SJCRH30 (cell line): ENCODE measurements around the gene KIF25. TPM values are rescaled to one million over a fixed set of nuclear protein-coding genes. Genes with fewer than 3 reads are reported as not detected.

ENCODE experiments used
- DNase-seq, 2 experiments: peaks; one replicate each; pipeline ENCODE4 v3.0.0-alpha.2; 2015 to 2020
- H3K27ac ChIP-seq: fragments of 250-450 bp; sonication (Bioruptor Pico); 2 replicates; pipeline ENCODE4 v1.5.1; 2020; ENCODE audit warnings: mild to moderate bottlenecking, moderate library complexity
- H3K27me3 ChIP-seq: fragments of 250-450 bp; sonication (Bioruptor Pico); 2 replicates; pipeline ENCODE4 v1.5.1; 2020; ENCODE audit warnings: mild to moderate bottlenecking, moderate library complexity
- H3K36me3 ChIP-seq: fragments of 250-450 bp; sonication (Bioruptor Pico); 2 replicates; pipeline ENCODE4 v1.5.1; 2020; ENCODE audit warnings: mild to moderate bottlenecking, moderate library complexity
- H3K4me1 ChIP-seq: fragments of 250-450 bp; sonication (Bioruptor Pico); 2 replicates; pipeline ENCODE4 v1.5.1; 2020; ENCODE audit warnings: mild to moderate bottlenecking, moderate library complexity
- H3K4me3 ChIP-seq: fragments of 250-450 bp; sonication (Bioruptor Pico); 2 replicates; pipeline ENCODE4 v1.5.1; 2020; ENCODE audit warnings: mild to moderate bottlenecking, moderate library complexity
- H3K9me3 ChIP-seq: fragments of 250-450 bp; sonication (Bioruptor Pico); replicated peaks from 2 replicates; pipeline ENCODE4 v1.5.1; 2020; ENCODE audit warnings: mild to moderate bottlenecking, moderate library complexity
- total RNA-seq: library from RNA; depleted of rRNA; stranded (reverse); fragments of >200 nt; shearing (Covaris generic); gene quantifications from 2 replicates; pipeline ENCODE4 v1.2.3, GENCODE V29; 2014; rRNA removed

KIF25 gene
- total RNA-seq, 1 experiment from 2014 or later = 0.51 TPM

DNA sequence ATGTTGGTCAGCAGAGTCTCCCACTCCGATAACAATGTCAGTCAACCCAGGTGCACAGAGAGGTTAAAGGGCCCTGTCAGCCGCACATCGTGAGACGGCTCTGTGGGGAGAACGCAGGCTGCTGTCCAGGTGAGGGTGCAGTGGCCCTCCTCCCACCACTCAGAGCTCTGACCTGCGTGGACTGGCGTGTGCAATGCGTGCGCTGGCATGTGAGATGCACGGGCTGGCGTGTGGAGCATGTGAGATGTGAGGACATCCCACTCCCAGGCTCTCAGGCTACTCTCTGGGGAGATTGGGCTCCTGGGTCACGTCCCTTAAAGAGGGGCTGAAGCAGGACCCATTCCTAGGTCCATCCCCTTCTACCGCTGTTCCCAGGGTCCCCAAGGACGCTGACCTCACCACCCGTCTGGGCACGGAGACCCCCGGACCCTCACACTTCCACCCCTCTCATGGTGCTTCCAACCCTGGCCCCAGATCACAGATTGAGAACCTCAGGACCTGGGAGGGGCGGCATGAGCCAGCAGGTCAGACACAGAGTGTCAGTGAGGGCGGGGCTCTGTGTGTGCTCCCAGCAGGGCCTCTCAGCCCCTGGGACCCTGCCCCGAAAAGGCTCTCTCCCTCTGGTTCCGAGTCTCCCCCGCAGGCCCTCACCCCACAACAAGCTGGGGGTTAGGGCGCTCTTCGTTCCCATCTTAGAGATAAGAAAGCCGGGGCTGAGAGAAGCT is 90.1 kb downstream of the KIF25 start:
- Histone ChIP-seq H3K4me1 (peaks cover 6% of the 10 kb centered on the region; the same call in 1 of the 2 replicates), H3K27me3 (peaks cover 19% of the 10 kb centered on the region), H3K27ac (no peak overlapping the region), H3K4me3 (no peak overlapping the region), H3K9me3 (no peaks in the 10 kb centered on the region), H3K36me3 (no peaks in the 10 kb centered on the region)
- DNase-seq = no peak

DNA sequence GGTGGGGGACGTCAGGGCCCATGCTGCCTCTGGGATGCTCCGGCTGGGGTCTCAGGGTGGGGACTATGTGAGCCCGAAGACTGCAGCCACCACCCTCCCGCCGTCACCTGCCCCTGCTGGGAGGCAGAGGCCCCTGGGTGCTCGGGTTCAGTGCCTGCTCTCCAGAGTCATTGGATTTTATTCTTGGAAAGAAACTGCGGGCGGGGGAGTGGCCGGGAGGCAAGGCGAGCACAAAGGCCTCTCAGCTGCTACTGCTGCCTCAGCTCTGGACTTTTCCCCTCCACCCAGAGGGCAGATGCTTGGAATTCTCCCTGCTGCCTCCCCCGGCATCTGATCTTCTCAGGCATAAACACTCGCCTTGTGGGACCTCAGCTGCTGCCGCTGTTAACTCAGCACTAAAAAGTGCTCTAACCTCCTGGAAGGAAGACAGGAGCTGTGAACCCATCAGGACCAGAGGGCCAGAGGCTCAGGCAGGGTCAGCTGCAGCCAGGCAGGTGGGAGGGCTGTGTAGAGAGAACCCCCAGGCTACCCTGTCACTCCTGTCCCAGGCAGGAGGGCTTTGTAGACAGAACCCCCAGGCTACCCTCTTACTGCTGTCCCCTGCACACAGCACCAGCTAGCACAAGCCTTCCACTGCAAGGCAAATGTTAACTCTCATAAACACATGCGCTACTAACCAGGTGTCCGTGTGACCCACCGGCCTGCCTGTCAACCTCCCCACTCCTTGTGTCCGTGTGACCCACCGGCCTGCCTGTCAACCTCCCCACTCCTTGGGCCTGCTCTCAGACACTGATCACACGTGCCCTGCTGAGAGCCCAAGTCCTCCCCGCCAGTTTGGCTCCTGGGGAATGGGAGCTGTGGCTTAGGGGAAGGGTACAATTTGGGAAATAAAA is 90.9 kb downstream of the KIF25 start:
- Histone ChIP-seq H3K4me3 (no peak overlapping the region), H3K27me3 (peaks cover 16% of the 10 kb centered on the region), H3K9me3 (no peaks in the 10 kb centered on the region), H3K27ac (no peak overlapping the region), H3K4me1 (peaks cover 6% of the 10 kb centered on the region; the same call in 1 of the 2 replicates), H3K36me3 (no peaks in the 10 kb centered on the region)
- DNase-seq = peak; percentile 74 to 75

DNA sequence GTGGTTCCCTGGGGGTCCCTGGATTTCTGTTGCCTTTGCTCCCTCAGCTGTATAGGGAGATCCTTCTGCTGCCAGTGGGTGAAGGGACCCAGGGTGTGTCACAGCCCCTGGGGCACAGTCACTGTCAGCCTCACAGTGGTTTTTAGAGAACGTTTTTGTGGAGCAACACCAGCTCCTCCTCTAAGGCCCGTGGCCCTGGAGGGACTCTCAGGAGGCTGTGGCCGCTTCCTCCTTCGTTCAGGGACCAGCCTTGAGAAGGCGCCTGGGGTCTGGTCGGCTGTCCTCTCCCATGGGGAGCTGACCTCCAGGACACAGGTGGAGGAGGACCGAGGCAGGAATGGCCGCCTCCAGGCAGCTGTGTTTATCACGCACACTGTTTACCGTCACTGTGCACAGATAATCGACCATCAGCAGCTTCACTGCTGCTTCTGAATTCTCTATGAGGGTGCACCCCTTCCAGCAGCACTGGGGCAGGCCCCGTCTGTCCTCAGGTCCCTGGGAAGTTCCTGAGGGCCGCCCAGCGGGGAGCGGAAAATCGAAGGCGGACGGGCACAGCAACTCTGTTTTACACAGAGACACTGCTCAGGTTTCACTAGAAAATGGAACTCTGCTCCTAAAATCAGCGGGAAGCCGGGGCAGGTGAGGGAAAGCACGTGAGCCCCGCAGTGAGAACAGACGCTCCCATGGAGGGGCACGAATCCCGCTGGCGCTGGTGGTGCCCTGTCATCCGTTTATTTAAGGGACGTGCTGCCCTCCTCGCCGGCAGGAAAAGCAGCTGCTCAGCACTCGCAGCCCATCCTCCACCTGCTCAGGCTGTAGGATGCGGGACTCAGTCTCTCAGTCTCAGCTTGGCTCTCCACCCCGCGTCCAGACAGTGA is 92.0 kb downstream of the KIF25 start:
- no peaks in the 10 kb centered on the region for H3K36me3 ChIP-seq
- H3K4me3 ChIP-seq = no peak overlapping the region
- H3K27me3 ChIP-seq = peaks cover 8% of the 10 kb centered on the region; the same call in 1 of the 2 replicates
- peak in 1 of 2 experiments; percentile 15 for DNase-seq
- no peak overlapping the region for H3K27ac ChIP-seq
- H3K9me3 ChIP-seq = no peaks in the 10 kb centered on the region
- H3K4me1 ChIP-seq = peaks cover 6% of the 10 kb centered on the region; the same call in 1 of the 2 replicates

DNA sequence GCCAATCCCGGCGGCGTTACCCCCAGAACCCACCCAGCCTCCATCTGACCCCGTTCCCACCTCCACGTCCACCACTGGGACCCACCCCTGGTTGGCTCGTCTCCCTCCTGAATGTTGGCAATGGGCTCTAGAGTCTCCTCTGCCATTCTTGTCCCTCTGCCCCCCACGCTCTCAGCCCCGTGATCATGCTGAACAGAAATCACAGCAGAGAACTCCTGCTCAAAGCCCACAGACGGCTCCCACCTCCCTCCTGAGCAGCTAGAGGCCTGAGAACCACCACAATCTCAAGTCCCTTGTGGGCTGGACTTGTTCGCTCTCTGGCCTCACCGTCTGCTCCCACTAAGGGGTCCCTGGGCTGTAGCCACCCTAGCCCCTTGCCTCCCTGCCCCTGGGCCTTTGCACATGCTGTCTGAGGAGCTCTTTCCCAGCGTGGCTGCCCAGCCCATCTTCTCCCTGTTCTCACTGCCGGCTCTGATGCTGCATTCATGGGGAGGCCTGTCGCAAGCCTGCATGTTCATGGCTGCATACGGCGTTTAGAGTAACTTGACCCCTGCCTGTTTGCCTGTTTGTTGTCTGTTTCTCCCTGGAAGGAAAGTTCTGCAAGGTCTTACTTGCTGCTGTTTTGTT is 92.7 kb downstream of the KIF25 start:
- H3K27ac ChIP-seq = no peak overlapping the region
- H3K4me1 ChIP-seq = peaks cover 6% of the 10 kb centered on the region; the same call in 1 of the 2 replicates
- 0 out of 2 replicates have a peak, but pooled peaks cover 8% of the 10 kb centered on the region for H3K27me3 ChIP-seq
- no peak overlapping the region for H3K4me3 ChIP-seq
- H3K9me3 ChIP-seq = no peaks in the 10 kb centered on the region
- no peaks in the 10 kb centered on the region for H3K36me3 ChIP-seq
- DNase-seq = no peak

DNA sequence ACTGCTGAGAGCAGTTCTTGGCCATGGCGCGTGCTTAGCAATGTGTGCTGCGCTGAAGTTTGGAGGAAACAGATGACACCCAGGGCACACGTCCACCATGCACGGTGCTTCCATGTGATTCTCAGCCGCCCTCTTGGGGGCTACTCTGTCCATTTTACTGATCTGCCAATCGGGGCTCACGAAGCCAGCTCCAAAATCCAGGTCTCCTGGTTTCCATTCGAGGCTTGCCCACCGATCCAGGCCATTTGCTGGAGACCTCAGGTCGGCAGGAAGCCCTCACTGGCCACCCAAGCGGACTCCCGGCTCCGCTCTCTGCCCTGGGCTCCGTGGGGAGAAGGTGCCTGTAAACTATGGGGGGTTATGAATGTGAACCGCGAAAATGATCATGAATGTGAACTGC is 93.2 kb downstream of the KIF25 start:
- Histone ChIP-seq H3K4me3 (no peak overlapping the region), H3K4me1 (peaks cover 6% of the 10 kb centered on the region; the same call in 1 of the 2 replicates), H3K27ac (no peak overlapping the region), H3K36me3 (no peaks in the 10 kb centered on the region), H3K9me3 (no peaks in the 10 kb centered on the region), H3K27me3 (0 out of 2 replicates have a peak, but pooled peaks cover 8% of the 10 kb centered on the region)
- DNase-seq = no peak

DNA sequence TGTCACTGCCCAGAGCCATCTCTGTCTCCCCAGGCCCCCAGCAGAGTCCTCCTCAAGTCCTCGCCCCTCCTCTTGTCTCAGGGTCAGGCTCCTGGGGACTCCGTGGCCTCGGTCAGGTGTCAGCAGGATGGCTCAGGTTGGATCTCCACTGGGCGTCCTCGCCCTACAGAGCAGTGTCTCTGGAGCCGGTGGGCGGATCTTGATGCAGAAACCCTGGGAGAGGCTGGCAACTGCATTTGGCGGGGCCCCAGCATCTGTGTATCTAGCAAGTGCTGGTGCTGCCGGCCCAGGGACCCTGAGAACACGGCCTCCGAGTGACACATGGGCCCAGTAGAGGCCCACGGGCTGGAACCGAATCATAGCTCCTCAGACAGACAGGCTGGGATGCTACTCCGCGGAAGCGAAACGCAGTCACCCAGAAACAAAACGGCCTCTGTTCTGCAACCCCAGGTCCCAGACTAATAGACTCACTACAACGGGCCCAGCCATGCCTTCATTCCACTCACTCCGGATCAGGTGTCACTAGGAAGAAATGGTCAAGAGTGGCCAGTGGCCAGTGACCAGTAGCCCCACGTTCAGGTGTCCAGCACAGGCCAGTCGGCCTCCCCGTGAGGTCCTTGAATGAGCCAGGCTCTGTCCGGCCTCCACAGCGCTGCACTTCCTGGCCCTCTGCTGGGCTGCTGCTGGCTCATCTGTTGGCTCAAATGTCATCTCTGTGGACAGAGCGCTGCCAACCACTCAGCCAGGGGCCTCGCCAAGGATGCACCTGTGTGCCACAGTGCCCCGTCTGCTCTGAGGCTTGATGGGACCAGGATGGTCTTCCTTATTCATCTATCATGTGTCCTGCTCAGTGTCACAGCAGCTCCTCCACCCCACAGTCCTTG is 94.2 kb downstream of the KIF25 start:
- DNase-seq = no peak
- Histone ChIP-seq H3K9me3 (no peaks in the 10 kb centered on the region), H3K27me3 (0 out of 2 replicates have a peak, but pooled peaks cover 8% of the 10 kb centered on the region), H3K27ac (no peak overlapping the region), H3K4me1 (peaks cover 6% of the 10 kb centered on the region; the same call in 1 of the 2 replicates), H3K36me3 (no peaks in the 10 kb centered on the region), H3K4me3 (no peak overlapping the region)

DNA sequence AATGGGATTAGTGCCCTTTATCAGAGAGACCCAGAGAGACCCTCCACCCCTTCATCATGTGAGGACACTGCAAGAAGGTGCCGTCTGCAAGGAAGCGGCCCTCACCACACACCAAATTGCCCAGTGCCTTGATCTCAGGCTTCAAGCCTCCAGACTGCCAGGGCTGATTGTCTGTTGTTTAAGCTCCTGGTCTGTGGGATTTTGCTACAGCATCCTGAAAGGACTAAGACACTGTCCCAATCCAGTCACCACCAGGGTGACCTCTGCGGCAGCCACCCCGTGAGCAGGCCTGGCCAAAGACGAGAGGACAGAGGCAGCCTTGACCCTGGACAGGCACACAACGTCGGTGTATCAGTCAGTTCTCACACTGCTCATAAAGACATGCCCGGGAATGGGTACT is 95.1 kb downstream of the KIF25 start:
- no peak for DNase-seq
- 0 out of 2 replicates have a peak, but pooled peaks cover 8% of the 10 kb centered on the region for H3K27me3 ChIP-seq
- no peak overlapping the region for H3K27ac ChIP-seq
- no peaks in the 10 kb centered on the region for H3K9me3 ChIP-seq
- H3K36me3 ChIP-seq = no peaks in the 10 kb centered on the region
- peaks cover 6% of the 10 kb centered on the region; the same call in 1 of the 2 replicates for H3K4me1 ChIP-seq
- H3K4me3 ChIP-seq = no peak overlapping the region

DNA sequence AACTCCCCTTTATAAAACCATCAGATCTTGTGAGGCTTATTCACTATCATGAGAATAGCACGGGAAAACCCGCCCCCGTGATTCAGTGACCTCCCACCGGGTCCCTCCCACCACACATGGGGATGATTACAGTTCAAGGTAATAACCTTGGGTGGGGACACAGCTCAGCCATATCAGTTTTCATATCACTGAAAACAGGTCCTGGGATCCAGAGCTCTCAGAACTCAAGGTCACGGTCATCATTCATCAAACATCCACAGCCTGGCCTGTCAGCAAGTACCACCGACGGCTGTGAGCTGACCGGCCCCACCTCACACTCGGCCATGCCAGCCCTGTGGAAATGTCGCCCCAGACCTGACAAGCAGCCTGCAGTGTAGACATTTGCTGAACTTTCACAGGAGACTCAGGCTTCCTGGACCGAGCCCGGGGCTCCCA is 95.6 kb downstream of the KIF25 start:
- Histone ChIP-seq H3K9me3 (no peaks in the 10 kb centered on the region), H3K27ac (no peak overlapping the region), H3K27me3 (peaks cover 9% of the 10 kb centered on the region; the same call in 1 of the 2 replicates), H3K36me3 (no peaks in the 10 kb centered on the region), H3K4me3 (no peak overlapping the region), H3K4me1 (peaks cover 6% of the 10 kb centered on the region; the same call in 1 of the 2 replicates)
- DNase-seq = no peak

DNA sequence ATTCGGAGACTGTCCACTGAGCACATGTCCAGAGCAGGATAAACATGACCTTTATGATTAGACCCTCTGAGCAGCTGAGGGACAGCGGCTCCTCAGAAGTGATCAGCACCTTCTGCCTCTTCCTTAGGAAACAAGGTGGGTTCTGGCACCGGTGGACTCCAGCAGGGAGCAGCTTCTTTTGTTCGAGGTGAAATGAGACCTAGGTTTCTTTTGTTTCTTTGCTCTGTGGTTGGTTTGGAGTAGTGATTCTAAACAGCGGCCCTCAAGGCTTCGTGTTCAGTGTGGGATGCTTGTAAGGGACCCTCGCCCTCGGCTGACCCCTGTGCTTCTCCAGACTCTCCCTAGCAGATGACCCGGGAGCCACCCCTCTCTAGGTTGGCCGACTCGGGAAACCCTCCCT is 96.2 kb downstream of the KIF25 start:
- no peak for DNase-seq
- Histone ChIP-seq H3K27me3 (peaks cover 13% of the 10 kb centered on the region; the same call in 1 of the 2 replicates), H3K27ac (no peak overlapping the region), H3K9me3 (no peaks in the 10 kb centered on the region), H3K4me1 (peaks cover 3% of the 10 kb centered on the region; the same call in 1 of the 2 replicates), H3K36me3 (no peaks in the 10 kb centered on the region), H3K4me3 (no peak overlapping the region)

Other genes with a start within 250 kb of the KIF25 start
- gene AFDN, start 170.8 kb upstream of the KIF25 start, total RNA-seq = 64.5 and 75.0 TPM in 2 replicates
- gene FRMD1, start 81.5 kb downstream of the KIF25 start, total RNA-seq = not detected in 2 replicates